ENCODE measurements around the gene HDAC4.

Gene HDAC4

GRCh38 chr2:239033801-239034560, 366.8 kb downstream of the HDAC4 start:
- DNase-seq = no peak

GRCh38 chr2:239029958-239030357, 370.9 kb downstream of the HDAC4 start:
- no peak for DNase-seq

GRCh38 chr2:239028253-239028619, 372.6 kb downstream of the HDAC4 start:
- no peak for DNase-seq

- DNase-seq = no peak
These were observed 373.2 kb downstream of the HDAC4 start for GRCh38 chr2:239027391-239028252.

DNA sequence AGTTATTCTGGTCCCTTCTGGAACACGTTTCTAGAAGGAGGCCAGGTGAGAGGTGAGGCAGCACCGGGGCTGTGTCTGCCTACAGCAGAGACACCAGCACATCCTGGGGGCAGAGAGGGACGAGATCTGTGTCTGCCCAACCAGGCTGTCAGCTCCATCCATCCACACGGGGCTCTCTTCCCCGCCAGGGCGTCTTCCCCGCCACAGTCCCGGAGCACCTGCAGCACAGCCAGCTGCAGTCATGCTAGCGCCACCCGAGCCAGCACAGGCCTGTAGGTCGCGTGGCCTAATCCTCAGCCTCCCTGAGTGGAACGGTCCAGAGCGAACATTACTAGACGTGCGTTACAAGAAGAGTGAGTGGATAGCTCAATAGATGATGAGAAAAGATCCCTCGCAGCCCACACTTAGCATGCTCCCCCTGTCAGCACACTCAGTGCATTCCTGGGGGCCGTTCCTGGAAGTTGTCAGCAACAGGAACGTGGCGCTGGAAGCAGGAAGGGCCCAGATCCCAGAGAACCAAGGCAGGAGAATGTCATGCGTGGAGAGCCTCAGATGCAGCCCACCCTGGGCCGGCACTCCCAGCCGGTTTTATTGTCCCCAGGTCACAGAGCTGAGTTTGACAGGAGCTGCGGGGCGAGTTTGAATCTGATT, 374.0 kb downstream of the HDAC4 start:
- no peak for DNase-seq

- no peak for DNase-seq
These were observed 374.8 kb downstream of the HDAC4 start for GRCh38 chr2:239025951-239026461.

DNA sequence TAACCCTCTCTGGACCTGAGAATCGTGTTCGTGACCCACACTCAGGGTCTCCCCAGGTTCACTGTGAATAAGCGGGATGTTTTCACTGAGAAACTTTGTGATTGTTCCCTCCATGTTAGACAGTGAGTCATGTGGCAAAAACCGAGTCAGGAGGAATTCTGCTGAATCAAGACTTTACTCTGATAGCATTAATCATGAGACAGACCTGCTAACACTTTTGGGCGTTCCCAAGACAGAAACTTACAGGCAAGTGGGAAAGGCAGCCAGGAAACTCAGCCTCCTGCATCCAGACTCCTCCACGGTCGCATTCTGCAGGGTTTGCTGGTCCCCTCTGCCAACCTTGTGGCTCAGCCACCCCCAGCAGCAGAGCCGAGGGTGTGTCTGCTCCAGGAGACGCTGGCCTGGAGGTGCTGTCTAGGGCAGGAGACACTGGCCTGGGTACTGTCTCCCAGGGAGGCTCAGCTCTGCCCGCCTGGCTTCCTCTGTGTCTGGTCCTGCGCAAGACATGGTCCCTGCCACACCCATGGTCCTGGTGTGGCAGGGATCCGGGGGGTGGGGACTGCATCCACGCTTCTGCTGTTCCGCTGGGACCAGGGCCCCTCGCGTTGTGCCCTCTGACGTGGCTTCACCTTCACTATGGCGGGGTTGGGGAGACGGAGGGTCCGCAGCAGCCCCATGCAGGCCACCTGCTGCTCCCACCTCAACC, 375.6 kb downstream of the HDAC4 start:
- DNase-seq = no peak

DNA sequence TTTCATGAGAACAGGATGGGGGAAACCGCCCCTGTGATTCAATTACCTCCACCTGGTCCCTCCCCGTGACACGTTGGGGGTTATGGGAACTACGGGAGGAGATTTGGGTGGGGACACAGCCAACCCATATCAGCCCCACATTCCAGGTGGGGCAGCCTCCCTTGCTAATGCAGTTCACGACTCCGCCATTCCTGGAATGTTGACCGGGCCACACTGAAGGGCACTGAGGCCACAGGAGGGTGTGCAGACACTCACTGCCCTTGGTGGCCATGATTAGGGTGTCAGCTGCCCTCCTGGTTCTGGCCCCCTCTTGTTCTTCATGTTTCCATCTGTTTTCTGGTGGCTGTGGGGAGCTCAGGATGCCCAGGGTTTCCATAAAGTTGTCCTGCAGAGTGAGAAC, 376.6 kb downstream of the HDAC4 start:
- DNase-seq = no peak

GRCh38 chr2:239022437-239023260, 378.2 kb downstream of the HDAC4 start:
- no peak for DNase-seq

DNA sequence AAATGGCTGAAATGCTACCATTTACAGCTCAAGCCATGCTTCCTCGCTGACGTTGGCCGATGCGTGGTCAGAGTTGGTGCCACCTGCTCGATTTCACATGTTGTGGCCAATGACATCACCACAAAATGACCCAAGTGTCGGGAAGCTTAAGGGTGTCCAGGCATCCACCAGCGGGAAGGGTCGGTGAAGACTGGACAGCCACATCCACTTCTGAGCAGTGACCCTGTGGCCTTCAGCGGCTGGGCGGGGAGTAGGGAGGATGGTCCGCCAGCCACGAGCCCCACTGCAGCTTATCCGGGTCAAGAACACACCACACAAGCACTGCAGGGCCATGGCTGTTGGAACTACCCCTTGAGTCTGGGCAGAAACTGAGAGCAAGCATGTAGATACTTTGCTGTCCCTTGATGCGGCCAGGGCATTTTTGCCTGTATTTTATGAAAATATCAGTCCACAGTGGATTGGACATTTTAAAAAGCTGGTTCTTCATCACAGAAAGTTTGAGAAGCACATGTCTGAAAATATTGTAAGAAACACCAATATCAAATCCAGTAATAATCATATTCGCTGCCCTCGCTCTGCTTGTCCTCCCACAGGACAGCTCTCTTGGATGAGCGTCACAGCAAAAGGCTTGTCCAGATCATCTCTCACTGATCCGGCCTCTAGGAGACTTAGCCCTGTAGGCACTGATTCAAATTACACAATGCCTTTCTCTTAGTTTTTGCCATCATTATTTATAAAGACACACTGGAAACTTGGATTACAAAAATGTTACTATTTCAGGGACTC, 379.0 kb downstream of the HDAC4 start:
- DNase-seq = no peak

DNA sequence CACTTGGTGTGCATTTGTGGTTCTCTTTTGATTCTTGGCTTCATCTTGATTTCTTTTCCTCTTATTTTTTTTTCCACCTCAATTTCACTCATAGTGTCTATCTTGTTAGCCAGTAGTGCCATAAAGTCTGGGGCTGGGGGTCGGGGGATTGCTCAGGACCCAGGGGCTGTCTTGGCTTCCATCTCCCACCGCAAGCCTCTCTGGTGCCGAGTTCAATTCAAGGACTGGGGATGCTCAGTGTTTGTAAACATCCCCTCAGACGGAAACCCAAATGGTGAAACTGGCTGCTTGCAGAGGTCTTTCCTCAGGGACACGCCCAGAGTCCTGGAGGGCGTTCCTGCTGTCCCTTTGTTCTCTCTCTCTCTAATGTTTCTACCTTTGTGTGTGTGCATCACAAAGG, 379.6 kb downstream of the HDAC4 start:
- DNase-seq = no peak

DNA sequence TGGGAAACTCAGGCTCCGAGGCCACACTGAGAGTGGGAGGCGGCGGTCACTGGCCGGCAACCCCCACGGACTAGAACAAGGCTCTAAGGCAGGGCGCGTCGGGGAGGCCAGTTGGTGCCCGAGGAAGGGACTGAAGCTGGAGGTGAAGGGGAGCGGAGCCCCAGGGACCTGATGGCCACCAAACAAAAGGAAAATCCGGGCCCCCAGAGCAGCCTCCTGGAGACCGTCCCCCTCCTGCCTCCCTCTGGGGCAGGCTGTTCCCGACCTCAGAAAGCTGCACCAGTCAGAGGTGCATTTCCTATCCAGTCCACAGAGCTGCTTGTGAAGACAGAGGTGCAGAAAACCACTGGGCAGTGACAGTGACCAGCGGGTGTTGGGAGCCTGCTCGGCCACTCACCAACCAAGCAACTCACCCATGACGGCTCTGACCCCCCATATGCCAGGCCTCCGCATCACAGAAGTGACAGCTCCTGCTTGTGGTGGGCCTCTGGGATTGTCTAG, 380.2 kb downstream of the HDAC4 start:
- no peak for DNase-seq

DNA sequence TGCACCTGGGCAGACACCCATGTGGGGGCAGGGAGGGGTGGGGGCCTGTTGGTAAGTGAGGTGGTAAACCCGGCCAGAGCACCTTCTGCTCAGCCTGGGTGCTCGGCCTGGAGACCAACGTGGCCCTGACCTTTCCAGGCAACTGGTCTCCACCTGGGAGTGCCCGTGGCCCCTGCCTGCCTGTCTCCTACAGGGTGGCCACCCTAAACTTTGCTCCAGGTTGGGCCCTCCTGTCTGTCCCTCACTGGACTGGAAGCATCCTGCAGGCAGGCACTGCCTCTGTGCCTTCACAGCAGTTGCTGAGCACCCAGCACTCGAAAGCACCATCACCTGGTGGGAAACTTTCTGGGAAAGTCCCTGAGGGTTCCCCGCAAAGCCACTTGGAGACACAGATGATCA, 381.6 kb downstream of the HDAC4 start:
- no peak for DNase-seq

DNA sequence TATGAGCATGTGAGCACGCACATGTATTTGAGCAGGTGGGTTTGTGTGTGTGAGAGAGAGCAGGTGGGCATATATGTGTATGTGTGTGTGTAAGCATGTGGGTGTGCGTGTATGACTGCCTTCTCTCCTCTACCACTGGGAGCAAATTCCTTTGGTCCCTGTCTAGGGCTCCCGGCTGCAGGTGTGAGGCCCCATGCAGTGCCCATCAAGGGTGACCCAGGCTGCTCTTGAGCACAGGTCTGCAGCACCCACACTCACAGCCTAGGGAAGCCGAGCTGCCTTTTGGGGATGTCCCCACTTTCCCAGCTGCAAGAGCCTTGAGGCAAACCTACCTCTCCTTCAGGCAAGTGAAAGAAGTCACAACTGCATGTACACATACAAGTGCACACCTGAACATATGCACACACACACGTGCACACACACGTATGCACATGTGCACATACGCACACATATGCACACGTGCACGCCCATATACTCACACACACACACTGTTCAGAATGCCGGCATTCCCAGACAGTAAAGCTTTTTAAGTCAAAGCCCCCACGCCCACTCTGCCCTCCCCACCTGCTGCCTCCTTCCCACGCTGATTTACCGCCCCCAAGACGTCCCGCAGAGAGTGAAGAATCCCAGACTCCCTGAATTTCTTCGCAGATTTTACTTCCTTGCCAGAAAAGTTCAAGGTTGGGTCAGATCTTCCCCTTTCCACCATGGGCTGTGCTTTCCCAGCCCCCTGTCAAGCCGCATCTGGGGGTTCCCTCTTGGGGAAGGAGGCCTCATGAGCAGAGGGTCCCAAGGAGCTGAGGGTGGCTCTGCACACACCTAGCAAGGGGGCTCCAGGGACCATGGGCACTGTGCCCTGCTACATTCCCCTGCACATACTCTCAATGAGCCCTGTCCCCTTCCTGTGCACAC, 382.3 kb downstream of the HDAC4 start:
- no peak for DNase-seq

- no peak for DNase-seq
These were observed 383.2 kb downstream of the HDAC4 start for GRCh38 chr2:239017491-239018098.

- no peak for DNase-seq
These were observed 384.7 kb downstream of the HDAC4 start for GRCh38 chr2:239015901-239016675.

GRCh38 chr2:239015218-239015900, 385.5 kb downstream of the HDAC4 start:
- DNase-seq = no peak

Data from CD4-positive, alpha-beta T cell treated with Interleukin-12 subunit alpha and Interleukin-12 subunit beta, for 1 hour (primary cell).